ENCODE measurements around the gene RPL29. TPM values are rescaled to one million over a fixed set of nuclear protein-coding genes. Genes with fewer than 3 reads are reported as not detected.

RPL29 gene
- total RNA-seq, 1 donor from 2014 or later: 1,884 TPM

DNA sequence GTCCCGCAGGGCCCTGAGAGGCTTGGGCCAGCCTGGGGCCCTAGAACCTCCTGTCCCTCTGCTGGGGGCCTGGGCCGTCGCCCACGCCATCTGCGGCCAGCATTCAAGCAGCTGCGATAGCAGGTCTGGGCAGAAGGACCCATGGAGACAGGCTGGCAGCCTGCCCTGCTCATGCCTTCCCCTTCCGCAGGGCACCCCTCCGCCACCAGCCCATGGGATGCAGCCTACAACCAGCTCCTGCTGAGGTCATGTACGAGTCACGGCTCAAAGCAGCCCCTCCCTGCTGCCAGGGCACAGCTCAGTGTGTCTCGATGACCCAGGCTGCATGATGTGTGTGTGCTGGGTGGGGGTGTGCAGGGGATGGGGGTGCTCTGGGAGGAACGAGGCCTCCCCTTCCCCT is 32.9 kb upstream of the RPL29 start:
- POLR2A ChIA-PET: no interaction called here
- intact Hi-C loops (cut with micrococcal nuclease): no loop called here
- TF ChIP-seq, protein P1, sequence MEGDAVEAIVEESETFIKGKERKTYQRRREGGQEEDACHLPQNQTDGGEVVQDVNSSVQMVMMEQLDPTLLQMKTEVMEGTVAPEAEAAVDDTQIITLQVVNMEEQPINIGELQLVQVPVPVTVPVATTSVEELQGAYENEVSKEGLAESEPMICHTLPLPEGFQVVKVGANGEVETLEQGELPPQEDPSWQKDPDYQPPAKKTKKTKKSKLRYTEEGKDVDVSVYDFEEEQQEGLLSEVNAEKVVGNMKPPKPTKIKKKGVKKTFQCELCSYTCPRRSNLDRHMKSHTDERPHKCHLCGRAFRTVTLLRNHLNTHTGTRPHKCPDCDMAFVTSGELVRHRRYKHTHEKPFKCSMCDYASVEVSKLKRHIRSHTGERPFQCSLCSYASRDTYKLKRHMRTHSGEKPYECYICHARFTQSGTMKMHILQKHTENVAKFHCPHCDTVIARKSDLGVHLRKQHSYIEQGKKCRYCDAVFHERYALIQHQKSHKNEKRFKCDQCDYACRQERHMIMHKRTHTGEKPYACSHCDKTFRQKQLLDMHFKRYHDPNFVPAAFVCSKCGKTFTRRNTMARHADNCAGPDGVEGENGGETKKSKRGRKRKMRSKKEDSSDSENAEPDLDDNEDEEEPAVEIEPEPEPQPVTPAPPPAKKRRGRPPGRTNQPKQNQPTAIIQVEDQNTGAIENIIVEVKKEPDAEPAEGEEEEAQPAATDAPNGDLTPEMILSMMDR (IDR thresholded peaks at IDR 0.05): no peak
- ATAC-seq (ENCODE audit: low read depth) (no peak), DNase-seq (no peak)
- Mint-ChIP-seq H3K27me3 (no peaks in the 10 kb centered on the region), H3K4me3 (no peak overlapping the region), H3K27ac (no peak overlapping the region), H3K36me3 (ENCODE audit: low read depth) (no peaks in the 10 kb centered on the region), H3K4me1 (peaks cover 14% of the 10 kb centered on the region), H3K9me3 (no peaks in the 10 kb centered on the region)
- CTCF ChIA-PET: no interaction called here

DNA sequence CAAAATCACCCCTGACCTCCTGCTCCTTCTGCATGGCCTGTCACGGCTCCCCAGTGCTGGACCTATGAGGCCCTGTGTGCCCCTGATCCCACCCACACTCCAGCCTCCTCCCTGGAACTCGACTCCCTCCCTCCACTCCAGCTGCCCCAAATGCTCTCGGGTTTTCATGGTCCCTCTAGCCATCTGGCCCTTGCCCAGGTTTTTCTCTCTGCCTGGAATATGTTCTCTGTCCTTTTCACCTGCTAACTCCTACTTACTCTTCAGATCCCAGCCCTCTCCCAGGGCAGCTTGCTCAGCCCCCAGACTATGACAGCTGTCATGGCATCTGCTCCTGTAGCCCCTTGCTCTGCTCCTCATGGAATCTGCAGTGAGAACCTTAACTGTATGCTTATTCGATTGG is 30.3 kb upstream of the RPL29 start:
- H3K36me3 Mint-ChIP-seq (ENCODE audit: low read depth): no peaks in the 10 kb centered on the region
- CTCF ChIA-PET: no interaction called here

DNA sequence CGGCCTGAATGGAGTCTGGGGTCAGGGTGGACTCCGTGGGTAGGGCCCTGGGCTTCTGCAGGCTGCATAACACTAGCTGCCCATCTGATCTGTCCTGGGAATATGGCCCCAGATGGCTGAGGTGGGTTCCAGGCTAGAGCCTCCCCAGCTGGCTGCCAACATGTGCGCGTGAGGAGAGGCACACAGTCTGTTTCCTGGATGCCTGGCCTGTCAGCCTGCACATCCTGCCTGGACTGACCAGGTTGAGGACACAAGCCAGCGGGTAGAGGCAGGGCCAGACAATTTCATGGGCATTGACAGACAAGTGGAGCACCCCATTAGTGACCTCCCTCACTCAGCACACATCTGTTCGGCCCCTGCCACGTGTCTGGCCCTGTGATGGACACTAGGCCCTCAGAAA is 29.8 kb upstream of the RPL29 start:
- DNase-seq (no peak), ATAC-seq (ENCODE audit: low read depth) (no peak)
- POLR2A ChIA-PET: no interaction called here
- H3K9me3 Mint-ChIP-seq: no peaks in the 10 kb centered on the region
- intact Hi-C loops (cut with micrococcal nuclease): no loop called here
- CTCF ChIA-PET: no interaction called here
- H3K4me1 Mint-ChIP-seq: peaks cover 23% of the 10 kb centered on the region
- TF ChIP-seq, protein P1 (IDR thresholded peaks at IDR 0.05): no peak
- H3K36me3 Mint-ChIP-seq (ENCODE audit: low read depth): no peaks in the 10 kb centered on the region
- no peak overlapping the region for H3K27ac Mint-ChIP-seq
- H3K4me3 Mint-ChIP-seq: no peak overlapping the region
- H3K27me3 Mint-ChIP-seq: no peaks in the 10 kb centered on the region

More for the DNA sequence above, 30.3 kb upstream of the RPL29 start:
- no peaks in the 10 kb centered on the region for H3K9me3 Mint-ChIP-seq
- H3K27ac Mint-ChIP-seq: no peak overlapping the region
- intact Hi-C loops (cut with micrococcal nuclease): no loop called here
- POLR2A ChIA-PET: no interaction called here
- H3K27me3 Mint-ChIP-seq: no peaks in the 10 kb centered on the region
- H3K4me3 Mint-ChIP-seq: no peak overlapping the region
- H3K4me1 Mint-ChIP-seq: peaks cover 23% of the 10 kb centered on the region
- DNase-seq (no peak), ATAC-seq (ENCODE audit: low read depth) (no peak)
- TF ChIP-seq, protein P1 (IDR thresholded peaks at IDR 0.05): no peak

DNA sequence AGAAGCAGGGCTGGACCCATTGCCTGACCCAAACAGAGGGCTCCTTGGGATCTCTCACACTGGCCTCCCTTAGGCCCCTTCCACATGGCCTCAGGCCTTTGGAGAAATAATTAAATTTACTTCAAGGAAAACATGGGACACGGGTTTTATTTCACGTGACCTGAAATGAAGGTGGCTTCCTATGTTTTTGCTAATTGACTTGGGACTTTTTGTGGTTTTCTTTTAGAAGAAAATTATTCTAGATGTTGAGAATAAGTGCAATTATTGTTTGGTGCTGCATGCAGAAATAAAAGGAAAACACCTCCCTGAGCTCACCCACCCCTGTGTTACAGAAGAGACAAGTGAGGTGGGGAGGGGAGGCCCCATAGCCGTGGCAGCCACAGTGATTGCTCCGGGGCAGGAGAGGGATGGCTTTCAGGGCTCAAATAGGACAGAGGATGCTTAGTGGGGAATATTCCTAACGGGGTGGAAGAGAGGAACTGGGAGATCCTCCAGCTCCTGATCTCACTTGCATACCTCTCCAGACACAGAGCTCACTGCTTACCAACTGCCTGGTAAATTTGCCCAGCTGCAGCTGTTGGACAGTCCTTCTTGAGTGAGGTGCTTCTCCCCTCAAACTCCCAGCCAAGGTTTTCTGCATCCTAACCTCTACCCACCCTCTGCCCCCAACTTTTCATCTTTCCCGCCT is 29.2 kb upstream of the RPL29 start:
- intact Hi-C loops (cut with micrococcal nuclease): no loop called here
- TF ChIP-seq, protein P1 (IDR thresholded peaks at IDR 0.05): no peak
- H3K4me3 Mint-ChIP-seq: no peak overlapping the region
- H3K27ac Mint-ChIP-seq: no peak overlapping the region
- no peaks in the 10 kb centered on the region for H3K36me3 Mint-ChIP-seq (ENCODE audit: low read depth)
- ChIA-PET POLR2A (no interaction called here), CTCF (no interaction called here)
- H3K9me3 Mint-ChIP-seq: no peaks in the 10 kb centered on the region
- DNase-seq: no peak
- H3K4me1 Mint-ChIP-seq: peaks cover 23% of the 10 kb centered on the region
- H3K27me3 Mint-ChIP-seq: no peaks in the 10 kb centered on the region
- ATAC-seq (ENCODE audit: low read depth): no peak

DNA sequence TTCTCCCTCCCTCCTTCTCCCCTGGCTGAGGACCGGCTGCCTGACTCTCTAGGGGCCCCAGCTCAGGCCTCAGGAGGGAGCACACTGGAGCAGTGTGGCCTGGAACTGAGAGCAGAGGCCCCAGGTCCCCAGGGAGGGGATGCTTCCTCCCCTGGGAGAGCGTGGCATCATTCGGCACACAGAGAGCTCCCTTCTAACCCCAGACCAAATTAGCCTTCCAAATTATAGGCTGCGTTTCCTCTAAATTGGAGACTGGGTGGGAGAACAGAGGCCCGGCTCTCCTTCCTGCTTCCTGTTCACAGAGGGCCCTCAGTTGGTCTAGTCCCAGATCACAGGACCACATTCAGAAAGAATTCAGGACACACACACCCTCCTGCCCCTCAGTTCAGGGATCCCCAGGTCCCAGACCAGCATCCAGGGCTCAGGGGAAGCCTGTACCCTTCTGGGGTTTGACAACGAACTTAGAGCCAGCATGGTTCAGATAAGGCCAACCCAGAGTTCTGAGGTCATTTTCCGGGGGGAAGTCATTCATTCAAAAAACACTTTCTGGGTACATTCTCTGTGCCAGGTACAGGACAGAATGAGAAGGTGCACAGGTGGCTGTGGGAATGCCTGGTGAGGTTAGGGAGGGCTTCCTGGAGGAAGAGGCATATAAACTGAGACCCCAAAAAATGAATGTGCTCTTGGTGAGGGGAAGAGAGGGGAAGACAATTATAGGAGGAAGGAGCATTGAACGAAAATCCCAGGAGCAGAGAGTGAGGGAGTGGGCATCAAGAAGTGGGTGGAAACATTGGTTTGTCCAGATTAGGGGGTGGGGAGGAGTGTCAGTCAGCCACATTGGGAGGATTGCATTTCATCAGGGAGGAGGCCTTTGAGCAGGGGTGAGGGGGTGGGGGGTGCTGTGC is 28.4 kb upstream of the RPL29 start:
- H3K27me3 Mint-ChIP-seq: no peaks in the 10 kb centered on the region
- TF ChIP-seq, protein P1 (IDR thresholded peaks at IDR 0.05): no peak
- CTCF ChIA-PET: no interaction called here
- peak; percentile 93 for ATAC-seq (ENCODE audit: low read depth)
- no peak overlapping the region for H3K27ac Mint-ChIP-seq
- intact Hi-C loops (cut with micrococcal nuclease): no loop called here
- peak; percentile 40 for DNase-seq
- no peaks in the 10 kb centered on the region for H3K9me3 Mint-ChIP-seq
- peaks cover 23% of the 10 kb centered on the region for H3K4me1 Mint-ChIP-seq
- H3K36me3 Mint-ChIP-seq (ENCODE audit: low read depth): no peaks in the 10 kb centered on the region
- H3K4me3 Mint-ChIP-seq: no peak overlapping the region
- POLR2A ChIA-PET: interaction anchor here (1.0 kb wide), 1 partner anchor 12 kb away, joined by 3 read pairs; no protein-coding TSS in a partner anchor

Data from activated B cell treated with CpG ODN at 0.5 μM for 24 hours (primary cell).